ENCODE results near the gene LIPC.

Gene LIPC

GRCh38 chr15:58458076-58458475 is 26.3 kb downstream of the LIPC start:
- DNase-seq (ENCODE audit: low read depth in 2 of 2) = no peak

GRCh38 chr15:58459045-58459444 is 27.3 kb downstream of the LIPC start:
- DNase-seq (ENCODE audit: low read depth in 2 of 2) = no peak

GRCh38 chr15:58459560-58459959 is 27.8 kb downstream of the LIPC start:
- no peak for DNase-seq (ENCODE audit: low read depth in 2 of 2)

GRCh38 chr15:58460116-58460790 is 28.5 kb downstream of the LIPC start:
- no peak for DNase-seq (ENCODE audit: low read depth in 2 of 2)

GRCh38 chr15:58460872-58461271 is 29.1 kb downstream of the LIPC start:
- DNase-seq (ENCODE audit: low read depth in 2 of 2) = no peak

- no peak for DNase-seq (ENCODE audit: low read depth in 2 of 2)
Observed at GRCh38 chr15:58462547-58462946, 30.8 kb downstream of the LIPC start.

- no peak for DNase-seq (ENCODE audit: low read depth in 2 of 2)
Observed at GRCh38 chr15:58462973-58463663, 31.3 kb downstream of the LIPC start.

- DNase-seq (ENCODE audit: low read depth in 2 of 2) = no peak
Observed at GRCh38 chr15:58463815-58464650, 32.2 kb downstream of the LIPC start.

GRCh38 chr15:58465070-58465469 is 33.3 kb downstream of the LIPC start:
- DNase-seq (ENCODE audit: low read depth in 2 of 2) = no peak

- no peak for DNase-seq (ENCODE audit: low read depth in 2 of 2)
Observed at GRCh38 chr15:58465866-58466517, 34.2 kb downstream of the LIPC start.

- DNase-seq (ENCODE audit: low read depth in 2 of 2) = no peak
Observed at GRCh38 chr15:58466566-58466965, 34.8 kb downstream of the LIPC start.

GRCh38 chr15:58467121-58467721 is 35.4 kb downstream of the LIPC start:
- DNase-seq (ENCODE audit: low read depth in 2 of 2) = no peak

GRCh38 chr15:58467722-58468423 is 36.1 kb downstream of the LIPC start:
- DNase-seq (ENCODE audit: low read depth in 2 of 2) = no peak

GRCh38 chr15:58469432-58470353 is 37.9 kb downstream of the LIPC start:
- no peak for DNase-seq (ENCODE audit: low read depth in 2 of 2)

- no peak for DNase-seq (ENCODE audit: low read depth in 2 of 2)
Observed at GRCh38 chr15:58471348-58471747, 39.6 kb downstream of the LIPC start.

GRCh38 chr15:58472221-58472620 is 40.4 kb downstream of the LIPC start:
- DNase-seq (ENCODE audit: low read depth in 2 of 2) = no peak

GRCh38 chr15:58472821-58473581 is 41.2 kb downstream of the LIPC start:
- peak in 1 of 2 donors; percentile 36 for DNase-seq (ENCODE audit: low read depth in 2 of 2)

GRCh38 chr15:58473724-58474123 is 41.9 kb downstream of the LIPC start:
- DNase-seq (ENCODE audit: low read depth in 2 of 2) = no peak

- DNase-seq (ENCODE audit: low read depth in 2 of 2) = no peak
Observed at GRCh38 chr15:58474741-58475323, 43.0 kb downstream of the LIPC start.

Measured in stimulated activated CD8-positive, alpha-beta memory T cell treated with anti-CD3 and anti-CD28 coated beads, Interleukin-7, amount 100 ng/mL, for 4 hours (primary cell).